ENCODE data around the gene MRPS7.

The MRPS7 gene

GRCh38 chr17:75228847-75229246 lies 32.8 kb upstream of the MRPS7 start:
- peak overlapping the region; percentile 39; the same call in 1 of the 2 replicates for H3K27ac ChIP-seq
- POLR2A ChIA-PET (ENCODE audit: low non-redundant PET) = no interaction called here
- no peak for DNase-seq (ENCODE audit: low spot score)
- TF ChIP-seq, protein P1, sequence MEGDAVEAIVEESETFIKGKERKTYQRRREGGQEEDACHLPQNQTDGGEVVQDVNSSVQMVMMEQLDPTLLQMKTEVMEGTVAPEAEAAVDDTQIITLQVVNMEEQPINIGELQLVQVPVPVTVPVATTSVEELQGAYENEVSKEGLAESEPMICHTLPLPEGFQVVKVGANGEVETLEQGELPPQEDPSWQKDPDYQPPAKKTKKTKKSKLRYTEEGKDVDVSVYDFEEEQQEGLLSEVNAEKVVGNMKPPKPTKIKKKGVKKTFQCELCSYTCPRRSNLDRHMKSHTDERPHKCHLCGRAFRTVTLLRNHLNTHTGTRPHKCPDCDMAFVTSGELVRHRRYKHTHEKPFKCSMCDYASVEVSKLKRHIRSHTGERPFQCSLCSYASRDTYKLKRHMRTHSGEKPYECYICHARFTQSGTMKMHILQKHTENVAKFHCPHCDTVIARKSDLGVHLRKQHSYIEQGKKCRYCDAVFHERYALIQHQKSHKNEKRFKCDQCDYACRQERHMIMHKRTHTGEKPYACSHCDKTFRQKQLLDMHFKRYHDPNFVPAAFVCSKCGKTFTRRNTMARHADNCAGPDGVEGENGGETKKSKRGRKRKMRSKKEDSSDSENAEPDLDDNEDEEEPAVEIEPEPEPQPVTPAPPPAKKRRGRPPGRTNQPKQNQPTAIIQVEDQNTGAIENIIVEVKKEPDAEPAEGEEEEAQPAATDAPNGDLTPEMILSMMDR (conservative IDR thresholded peaks at IDR 0.05; ENCODE audit: low read depth) = no peak
- CTCF ChIA-PET = interaction anchor here (0.5 to 1.1 kb wide), 2 partner anchors 92 to 115 kb away, joined by 3 read pairs; no protein-coding TSS in a partner anchor

GRCh38 chr17:75231071-75231470 lies 30.6 kb upstream of the MRPS7 start:
- peak overlapping the region; percentile 15 for H3K27ac ChIP-seq
- TF ChIP-seq, protein P1 (conservative IDR thresholded peaks at IDR 0.05; ENCODE audit: low read depth) = no peak
- CTCF ChIA-PET = no interaction called here
- DNase-seq (ENCODE audit: low spot score) = no peak
- POLR2A ChIA-PET (ENCODE audit: low non-redundant PET) = interaction anchor here (0.6 kb wide), 1 partner anchor 9 kb away, joined by 3 read pairs; no protein-coding TSS in a partner anchor

GRCh38 chr17:75231741-75232464 lies 29.8 kb upstream of the MRPS7 start:
- CTCF ChIA-PET = interaction anchor here (0.7 kb wide), 1 partner anchor 853 kb away, joined by 3 read pairs; no protein-coding TSS in a partner anchor
- H3K27ac ChIP-seq = peak overlapping the region; percentile 15
- POLR2A ChIA-PET (ENCODE audit: low non-redundant PET) = no interaction called here
- TF ChIP-seq, protein P1 (conservative IDR thresholded peaks at IDR 0.05; ENCODE audit: low read depth) = no peak
- no peak for DNase-seq (ENCODE audit: low spot score)

GRCh38 chr17:75232786-75233185 lies 28.9 kb upstream of the MRPS7 start:
- CTCF ChIA-PET = no interaction called here

GRCh38 chr17:75237100-75238014 lies 24.3 kb upstream of the MRPS7 start:
- H3K27ac ChIP-seq = peak overlapping the region; percentile 51
- ChIA-PET CTCF (interaction anchor here (0.6 to 1.2 kb wide), 2 partner anchors 17 to 100 kb away, joined by 3 read pairs; no protein-coding TSS in a partner anchor), POLR2A (ENCODE audit: low non-redundant PET) (no interaction called here)
- TF ChIP-seq, protein P1 (conservative IDR thresholded peaks at IDR 0.05; ENCODE audit: low read depth) = no peak
- DNase-seq (ENCODE audit: low spot score) = no peak

More at GRCh38 chr17:75232786-75233185, 28.9 kb upstream of the MRPS7 start:
- TF ChIP-seq, protein P1 (conservative IDR thresholded peaks at IDR 0.05; ENCODE audit: low read depth) = no peak
- DNase-seq (ENCODE audit: low spot score) = no peak
- POLR2A ChIA-PET (ENCODE audit: low non-redundant PET) = no interaction called here
- H3K27ac ChIP-seq = no peak overlapping the region

DNA sequence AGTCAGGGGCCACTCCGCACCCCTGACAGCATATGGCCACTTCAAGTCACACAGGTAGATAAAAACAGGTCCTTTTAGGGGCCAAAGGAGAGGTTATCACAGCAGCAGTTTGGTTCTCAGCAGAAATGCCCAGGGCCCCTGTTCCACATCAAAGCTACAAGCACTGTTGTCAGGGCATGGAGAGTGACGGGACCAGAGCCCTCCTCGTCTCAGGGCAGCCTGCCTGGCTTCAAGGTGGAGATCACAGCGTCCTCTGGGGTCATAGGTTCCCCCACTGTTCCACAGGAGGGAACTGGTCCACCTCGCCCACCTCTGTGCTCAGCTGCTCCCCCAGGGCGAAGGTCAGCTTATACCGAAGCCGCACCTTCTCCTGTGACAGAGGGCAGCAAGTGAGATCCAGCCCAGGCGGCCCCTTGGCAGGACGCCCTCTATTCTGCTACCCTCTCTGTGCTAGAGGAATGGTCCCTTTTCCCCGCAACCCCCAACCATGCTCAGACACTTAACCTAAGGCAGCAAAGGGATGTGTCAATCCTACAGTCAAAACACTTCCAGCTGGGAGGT lies 23.6 kb upstream of the MRPS7 start:
- peak overlapping the region; percentile 51 for H3K27ac ChIP-seq
- CTCF ChIA-PET = interaction anchor here (0.5 to 1.2 kb wide), 2 partner anchors 18 to 37 kb away, joined by 3 read pairs; no protein-coding TSS in a partner anchor
- TF ChIP-seq, protein P1 (conservative IDR thresholded peaks at IDR 0.05; ENCODE audit: low read depth) = no peak
- POLR2A ChIA-PET (ENCODE audit: low non-redundant PET) = no interaction called here
- DNase-seq (ENCODE audit: low spot score) = no peak

Measured in RWPE1 (cell line).